MCF 10A (cell line): ENCODE results near the gene SH3RF1. TPM values are rescaled to one million over a fixed set of nuclear protein-coding genes. Genes with fewer than 3 reads are reported as not detected.

Source experiments
- BruUV-seq: library from RNA; stranded (reverse); fragments of 400-500 nt; replicated peaks from 2 replicates; lab custom pipeline; 2021; lab: Mats Ljungman, UMichigan
- CTCF ChIA-PET: fragments of 300-600 bp; sonication (Branson Sonifier 250); formaldehyde crosslinking; extraction: SDS; loops from one replicate; lab custom pipeline; 2021; ENCODE audit warnings: antibody characterized with exemption, inconsistent platforms; lab: Yijun Ruan, JAX
- POLR2A ChIA-PET: fragments of 300-600, 350-650 bp; sonication (Branson Sonifier 250); formaldehyde crosslinking; extraction: SDS; loops from one replicate; lab custom pipeline; 2020; ENCODE audit warnings: antibody characterized with exemption, inconsistent platforms; lab: Yijun Ruan, JAX
- DNase-seq: peaks from one replicate; pipeline ENCODE4 v3.0.0-alpha.2; 2018; ENCODE audit not compliant: unreplicated experiment
- H3K27ac Mint-ChIP-seq: one replicate; pipeline ENCODE4 v1.8.0; 2022; ENCODE audit warnings: mild to moderate bottlenecking, low read depth, mixed read lengths; ENCODE audit not compliant: unreplicated experiment
- H3K27me3 Mint-ChIP-seq: one replicate; pipeline ENCODE4 v1.8.0; 2022; ENCODE audit warnings: mixed read lengths; ENCODE audit not compliant: insufficient read depth, unreplicated experiment
- H3K36me3 Mint-ChIP-seq: one replicate; pipeline ENCODE4 v1.8.0; 2022; ENCODE audit warnings: mild to moderate bottlenecking, moderate library complexity, mixed read lengths; ENCODE audit not compliant: insufficient read depth, unreplicated experiment
- H3K4me1 Mint-ChIP-seq: one replicate; pipeline ENCODE4 v1.8.0; 2022; ENCODE audit warnings: mixed read lengths; ENCODE audit not compliant: insufficient read depth, unreplicated experiment
- H3K4me3 Mint-ChIP-seq: one replicate; pipeline ENCODE4 v1.8.0; 2022; ENCODE audit warnings: mild to moderate bottlenecking, moderate library complexity, mixed read lengths; ENCODE audit not compliant: unreplicated experiment
- H3K9me3 Mint-ChIP-seq: one replicate; pipeline ENCODE4 v1.8.0; 2022; ENCODE audit warnings: mixed read lengths; ENCODE audit not compliant: unreplicated experiment
- CTCF ChIP-seq: fragments of 200-600 bp; IDR thresholded peaks from one replicate; pipeline ENCODE4 v1.8.0; 2022; ENCODE audit warnings: antibody characterized with exemption, mild to moderate bottlenecking; ENCODE audit not compliant: unreplicated experiment
- intact Hi-C: fragments of 100-400 bp; cut with micrococcal nuclease; formaldehyde crosslinking; loops from 2 replicates; pipeline ENCODE4 v1.14.1; 2022
- total RNA-seq: library from RNA; stranded (reverse); gene quantifications from 2 replicates; pipeline ENCODE4 v1.2.3, GENCODE V29; 2022

The SH3RF1 gene
- total RNA-seq, 1 experiment from 2014 or later = 17.4 TPM

- ChIA-PET CTCF (interaction anchor here (0.6 to 0.7 kb wide), 2 partner anchors 133 to 215 kb away, joined by 3 to 4 read pairs; no protein-coding TSS in a partner anchor), POLR2A (no interaction called here)
- peaks cover 10% of the 10 kb centered on the region for H3K36me3 Mint-ChIP-seq
- no peak overlapping the region for H3K27ac Mint-ChIP-seq
- intact Hi-C loops = no loop called here
- no peaks in the 10 kb centered on the region for H3K27me3 Mint-ChIP-seq
- H3K4me3 Mint-ChIP-seq = no peak overlapping the region
- peaks cover 11% of the 10 kb centered on the region for H3K4me1 Mint-ChIP-seq
- TF ChIP-seq CTCF = no peak
- no TSS peak for BruUV-seq
- no peak for DNase-seq
- H3K9me3 Mint-ChIP-seq = peaks cover 7% of the 10 kb centered on the region
Measured at GRCh38 chr4:169210504-169211118, 60.1 kb downstream of the SH3RF1 start.

- peaks cover 17% of the 10 kb centered on the region for H3K4me1 Mint-ChIP-seq
- H3K27ac Mint-ChIP-seq = no peak overlapping the region
- no peak overlapping the region for H3K4me3 Mint-ChIP-seq
- CTCF ChIA-PET = no interaction called here
- H3K36me3 Mint-ChIP-seq = peaks cover 10% of the 10 kb centered on the region
- POLR2A ChIA-PET = no interaction called here
- peaks cover 7% of the 10 kb centered on the region for H3K9me3 Mint-ChIP-seq
- DNase-seq = no peak
- TF ChIP-seq CTCF = no peak
- H3K27me3 Mint-ChIP-seq = no peaks in the 10 kb centered on the region
- intact Hi-C loops = no loop called here
- BruUV-seq = no TSS peak
Measured at GRCh38 chr4:169209388-169209883, 61.3 kb downstream of the SH3RF1 start.

GRCh38 chr4:169208516-169208915 lies 62.2 kb downstream of the SH3RF1 start:
- DNase-seq = no peak
- ChIA-PET POLR2A (no interaction called here), CTCF (no interaction called here)
- peaks cover under 1% of the 10 kb centered on the region for H3K36me3 Mint-ChIP-seq
- peaks cover 25% of the 10 kb centered on the region for H3K4me1 Mint-ChIP-seq
- no peaks in the 10 kb centered on the region for H3K27me3 Mint-ChIP-seq
- H3K4me3 Mint-ChIP-seq = no peak overlapping the region
- intact Hi-C loops = no loop called here
- no peak overlapping the region for H3K27ac Mint-ChIP-seq
- no TSS peak for BruUV-seq
- peaks cover 7% of the 10 kb centered on the region for H3K9me3 Mint-ChIP-seq
- no peak for TF ChIP-seq CTCF

- peaks cover 7% of the 10 kb centered on the region for H3K9me3 Mint-ChIP-seq
- POLR2A ChIA-PET = no interaction called here
Measured at GRCh38 chr4:169208090-169208455, 62.7 kb downstream of the SH3RF1 start.

More at GRCh38 chr4:169208090-169208455, 62.7 kb downstream of the SH3RF1 start:
- no TSS peak for BruUV-seq
- intact Hi-C loops = no loop called here
- no peaks in the 10 kb centered on the region for H3K27me3 Mint-ChIP-seq
- no peaks in the 10 kb centered on the region for H3K36me3 Mint-ChIP-seq
- H3K27ac Mint-ChIP-seq = no peak overlapping the region
- no peak for TF ChIP-seq CTCF
- H3K4me1 Mint-ChIP-seq = peaks cover 25% of the 10 kb centered on the region
- DNase-seq = no peak
- H3K4me3 Mint-ChIP-seq = no peak overlapping the region
- CTCF ChIA-PET = interaction anchor here (0.5 kb wide), 1 partner anchor 11 kb away, joined by 3 read pairs; no protein-coding TSS in a partner anchor
